Measurements from ENCODE around the gene RPL39L.
"Not testable (repeated sequence)": the region's sequence is repeated elsewhere in the genome, so short reads cannot be mapped to it uniquely, and the experiment has no call there.

Gene RPL39L

GRCh38 chr3:187136936-187137335 is 2.4 kb downstream of the RPL39L start:
- H3K79me2 ChIP-seq (ENCODE audit: control insufficient read depth, insufficient read depth, low read length), result no peaks in the 10 kb centered on the region
- H3K9ac ChIP-seq (ENCODE audit: low read length), result no peak overlapping the region
- H3K4me2 ChIP-seq (ENCODE audit: low read length), result no peak overlapping the region
- H3K79me1 ChIP-seq (ENCODE audit: low read length), result peaks cover 7% of the 10 kb centered on the region
- no peak overlapping the region for H4K5ac ChIP-seq (ENCODE audit: low read length)
- no peak overlapping the region for H3K4me3 ChIP-seq (ENCODE audit: low read length)
- WGBS (ENCODE audit: extremely low coverage, insufficient coverage, low lambda C conversion rate), result no CpG with 5 or more reads among the region's 4 CpGs
- H3K27ac ChIP-seq (ENCODE audit: low read depth, low read length), result no peak overlapping the region
- no peaks in the 10 kb centered on the region for H3K36me3 ChIP-seq (ENCODE audit: control insufficient read depth, insufficient read depth, low read length)
- H2AK5ac ChIP-seq (ENCODE audit: low read length), result no peak overlapping the region
- H2BK15ac ChIP-seq (replicated peaks; ENCODE audit: low read depth), result no peak overlapping the region
- no peak overlapping the region for H3K4ac ChIP-seq (ENCODE audit: low read depth, low read length)
- H3K27me3 ChIP-seq (ENCODE audit: insufficient read depth, low read length, poor library complexity), result no peaks in the 10 kb centered on the region
- H3K23ac ChIP-seq (ENCODE audit: low read length), result no peak overlapping the region
- DNase-seq, result no peak
- H2BK120ac ChIP-seq (ENCODE audit: low read depth, low read length), result no peak overlapping the region
- peaks cover 3% of the 10 kb centered on the region for H3K4me1 ChIP-seq (ENCODE audit: control insufficient read depth, low read depth, low read length)
- H3K18ac ChIP-seq (ENCODE audit: low read length), result no peak overlapping the region
- no peak overlapping the region for H3K56ac ChIP-seq (ENCODE audit: low read length)
- no peak overlapping the region for H2BK5ac ChIP-seq (ENCODE audit: low read length)
- H4K8ac ChIP-seq (ENCODE audit: low read depth, low read length), result no peak overlapping the region

GRCh38 chr3:187136337-187136736 is 3.0 kb downstream of the RPL39L start:
- H3K23ac ChIP-seq (ENCODE audit: low read length), result no peak overlapping the region
- H3K18ac ChIP-seq (ENCODE audit: low read length), result no peak overlapping the region
- no peak for DNase-seq
- H3K79me1 ChIP-seq (ENCODE audit: low read length), result peaks cover 7% of the 10 kb centered on the region
- H2BK15ac ChIP-seq (replicated peaks; ENCODE audit: low read depth), result no peak overlapping the region
- H2AK5ac ChIP-seq (ENCODE audit: low read length), result no peak overlapping the region
- no peak overlapping the region for H3K27ac ChIP-seq (ENCODE audit: low read depth, low read length)
- H2BK5ac ChIP-seq (ENCODE audit: low read length), result no peak overlapping the region
- H3K9ac ChIP-seq (ENCODE audit: low read length), result no peak overlapping the region
- peaks cover 3% of the 10 kb centered on the region for H3K4me1 ChIP-seq (ENCODE audit: control insufficient read depth, low read depth, low read length)
- H3K4ac ChIP-seq (ENCODE audit: low read depth, low read length), result no peak overlapping the region
- H3K36me3 ChIP-seq (ENCODE audit: control insufficient read depth, insufficient read depth, low read length), result no peaks in the 10 kb centered on the region
- no peak overlapping the region for H4K5ac ChIP-seq (ENCODE audit: low read length)
- no peaks in the 10 kb centered on the region for H3K79me2 ChIP-seq (ENCODE audit: control insufficient read depth, insufficient read depth, low read length)
- H3K4me3 ChIP-seq (ENCODE audit: low read length), result no peak overlapping the region
- no peak overlapping the region for H3K4me2 ChIP-seq (ENCODE audit: low read length)
- no peaks in the 10 kb centered on the region for H3K27me3 ChIP-seq (ENCODE audit: insufficient read depth, low read length, poor library complexity)
- no peak overlapping the region for H2BK120ac ChIP-seq (ENCODE audit: low read depth, low read length)
- H3K56ac ChIP-seq (ENCODE audit: low read length), result no peak overlapping the region
- WGBS (ENCODE audit: extremely low coverage, insufficient coverage, low lambda C conversion rate), result no CpG with 5 or more reads among the region's 1 CpG
- no peak overlapping the region for H4K8ac ChIP-seq (ENCODE audit: low read depth, low read length)

DNA sequence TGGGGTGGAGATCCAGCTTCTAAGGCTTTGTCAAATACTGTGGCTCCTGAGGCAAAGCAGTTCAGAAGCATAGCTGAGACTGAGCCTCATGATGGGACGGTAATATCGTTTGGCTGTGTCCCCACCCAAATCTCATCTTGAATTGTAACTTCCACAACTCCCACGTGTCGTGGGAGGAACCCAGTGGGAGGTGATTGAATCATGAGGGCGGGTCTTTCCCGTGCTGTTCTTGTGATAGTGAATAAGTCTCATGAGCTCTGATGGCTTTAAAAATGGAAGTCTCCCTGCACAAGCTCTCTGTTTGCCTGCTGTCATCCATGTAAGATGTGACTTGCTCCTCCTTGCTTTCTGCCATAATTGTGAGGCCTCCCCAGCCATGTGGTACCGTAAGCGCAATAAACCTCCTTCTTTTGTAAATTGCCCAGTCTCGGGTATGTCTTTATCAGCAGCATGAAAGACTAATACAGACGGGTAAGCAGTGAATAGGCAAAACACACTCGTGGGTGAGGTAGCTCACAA is 4.1 kb downstream of the RPL39L start:
- H3K27me3 ChIP-seq (ENCODE audit: insufficient read depth, low read length, poor library complexity); H3K27ac ChIP-seq (ENCODE audit: low read depth, low read length); H3K23ac ChIP-seq (ENCODE audit: low read length); H3K4ac ChIP-seq (ENCODE audit: low read depth, low read length); H2AK5ac ChIP-seq (ENCODE audit: low read length); DNase-seq; H3K79me1 ChIP-seq (ENCODE audit: low read length); H4K8ac ChIP-seq (ENCODE audit: low read depth, low read length); H3K4me1 ChIP-seq (ENCODE audit: control insufficient read depth, low read depth, low read length); H3K56ac ChIP-seq (ENCODE audit: low read length); H2BK15ac ChIP-seq (replicated peaks; ENCODE audit: low read depth); H2BK5ac ChIP-seq (ENCODE audit: low read length); H3K4me2 ChIP-seq (ENCODE audit: low read length); H3K18ac ChIP-seq (ENCODE audit: low read length); H3K36me3 ChIP-seq (ENCODE audit: control insufficient read depth, insufficient read depth, low read length); H3K79me2 ChIP-seq (ENCODE audit: control insufficient read depth, insufficient read depth, low read length); H3K4me3 ChIP-seq (ENCODE audit: low read length); H2BK120ac ChIP-seq (ENCODE audit: low read depth, low read length); H3K9ac ChIP-seq (ENCODE audit: low read length); H4K5ac ChIP-seq (ENCODE audit: low read length): not testable (repeated sequence)
- no CpG with 5 or more reads among the region's 11 CpGs for WGBS (ENCODE audit: extremely low coverage, insufficient coverage, low lambda C conversion rate)

DNA sequence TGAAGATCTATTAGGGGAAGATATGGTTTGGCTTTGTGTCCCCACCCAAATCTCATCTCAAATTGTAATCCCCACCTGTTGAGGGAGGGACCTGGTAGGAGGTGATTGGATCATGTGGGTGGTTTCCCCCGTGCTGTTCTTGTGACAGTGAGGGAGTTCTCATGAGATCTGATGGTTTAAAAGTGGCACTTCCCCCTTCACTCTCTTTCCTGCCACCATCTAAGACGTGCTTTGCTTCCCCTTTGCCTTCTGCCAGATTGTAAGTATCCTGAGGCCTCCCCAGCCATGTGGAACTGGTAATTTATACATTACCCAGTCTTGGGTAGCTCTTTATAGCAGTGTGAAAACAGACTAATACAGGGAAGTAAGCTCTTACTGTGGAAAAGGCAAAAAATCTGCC is 6.1 kb downstream of the RPL39L start:
- H3K56ac ChIP-seq (ENCODE audit: low read length); H3K9ac ChIP-seq (ENCODE audit: low read length); H3K27ac ChIP-seq (ENCODE audit: low read depth, low read length); H3K4me1 ChIP-seq (ENCODE audit: control insufficient read depth, low read depth, low read length); H2BK5ac ChIP-seq (ENCODE audit: low read length); H3K4ac ChIP-seq (ENCODE audit: low read depth, low read length); H3K4me3 ChIP-seq (ENCODE audit: low read length); H3K36me3 ChIP-seq (ENCODE audit: control insufficient read depth, insufficient read depth, low read length); H2BK15ac ChIP-seq (replicated peaks; ENCODE audit: low read depth); H3K79me2 ChIP-seq (ENCODE audit: control insufficient read depth, insufficient read depth, low read length); DNase-seq; H4K8ac ChIP-seq (ENCODE audit: low read depth, low read length); H3K23ac ChIP-seq (ENCODE audit: low read length); H2BK120ac ChIP-seq (ENCODE audit: low read depth, low read length); H3K27me3 ChIP-seq (ENCODE audit: insufficient read depth, low read length, poor library complexity); H3K4me2 ChIP-seq (ENCODE audit: low read length); H3K18ac ChIP-seq (ENCODE audit: low read length); H4K5ac ChIP-seq (ENCODE audit: low read length); H2AK5ac ChIP-seq (ENCODE audit: low read length): not testable (repeated sequence)
- peaks cover 12% of the 10 kb centered on the region for H3K79me1 ChIP-seq (ENCODE audit: low read length)
- no CpG with 5 or more reads among the region's 2 CpGs for WGBS (ENCODE audit: extremely low coverage, insufficient coverage, low lambda C conversion rate)

DNA sequence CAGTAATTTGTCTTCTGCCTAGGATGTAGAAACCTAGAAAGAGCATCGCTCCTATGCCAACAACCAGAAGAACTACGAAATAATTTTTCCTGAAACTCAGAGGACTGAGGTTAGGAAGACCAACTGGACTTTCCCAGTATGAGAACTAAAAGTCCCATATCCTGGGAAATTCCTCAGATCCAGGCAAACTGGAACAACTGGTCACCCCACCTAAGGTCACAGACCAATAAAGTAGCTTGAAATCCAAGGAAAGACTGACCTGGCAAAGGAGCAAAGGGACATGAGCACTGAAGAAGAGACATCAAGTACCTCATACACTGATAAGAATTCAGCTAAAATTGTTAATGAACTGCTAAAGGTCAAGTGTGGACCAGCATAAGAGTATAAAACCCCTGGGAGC is 6.6 kb downstream of the RPL39L start:
- Histone ChIP-seq H2AK5ac (ENCODE audit: low read length) (no peak overlapping the region), H3K36me3 (ENCODE audit: control insufficient read depth, insufficient read depth, low read length) (no peaks in the 10 kb centered on the region), H4K8ac (ENCODE audit: low read depth, low read length) (no peak overlapping the region), H3K23ac (ENCODE audit: low read length) (no peak overlapping the region), H2BK120ac (ENCODE audit: low read depth, low read length) (no peak overlapping the region), H3K4ac (ENCODE audit: low read depth, low read length) (no peak overlapping the region), H2BK15ac (replicated peaks; ENCODE audit: low read depth) (no peak overlapping the region), H3K27me3 (ENCODE audit: insufficient read depth, low read length, poor library complexity) (no peaks in the 10 kb centered on the region), H3K4me3 (ENCODE audit: low read length) (no peak overlapping the region), H3K4me1 (ENCODE audit: control insufficient read depth, low read depth, low read length) (no peaks in the 10 kb centered on the region), H3K4me2 (ENCODE audit: low read length) (no peak overlapping the region), H2BK5ac (ENCODE audit: low read length) (no peak overlapping the region), H3K9ac (ENCODE audit: low read length) (no peak overlapping the region), H4K5ac (ENCODE audit: low read length) (no peak overlapping the region), H3K27ac (ENCODE audit: low read depth, low read length) (no peak overlapping the region), H3K56ac (ENCODE audit: low read length) (no peak overlapping the region), H3K79me1 (ENCODE audit: low read length) (peaks cover 11% of the 10 kb centered on the region), H3K79me2 (ENCODE audit: control insufficient read depth, insufficient read depth, low read length) (peaks cover 3% of the 10 kb centered on the region), H3K18ac (ENCODE audit: low read length) (no peak overlapping the region)
- DNase-seq, result no peak
- WGBS (ENCODE audit: extremely low coverage, insufficient coverage, low lambda C conversion rate), result no CpG with 5 or more reads among the region's 2 CpGs

DNA sequence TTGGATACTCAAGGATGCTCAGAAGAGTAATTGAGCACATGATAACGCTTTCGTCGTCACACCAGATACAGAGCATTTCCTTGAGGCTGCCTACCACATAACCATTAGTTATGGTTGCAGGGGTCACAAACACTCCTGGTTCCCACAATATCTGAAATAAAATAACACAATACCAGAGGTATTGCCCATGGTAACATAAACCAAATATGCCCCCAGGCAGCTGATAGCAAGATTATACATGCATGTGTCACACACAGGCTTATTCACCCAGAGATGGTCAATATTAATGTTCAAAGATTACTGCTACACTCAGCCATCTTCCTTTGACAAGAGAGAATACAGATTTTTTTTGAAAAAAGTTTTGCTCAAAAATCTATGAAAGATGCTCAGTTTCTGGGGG is 7.3 kb downstream of the RPL39L start:
- H4K8ac ChIP-seq (ENCODE audit: low read depth, low read length), result no peak overlapping the region
- H3K9ac ChIP-seq (ENCODE audit: low read length), result no peak overlapping the region
- H2AK5ac ChIP-seq (ENCODE audit: low read length), result no peak overlapping the region
- H2BK5ac ChIP-seq (ENCODE audit: low read length), result no peak overlapping the region
- H2BK120ac ChIP-seq (ENCODE audit: low read depth, low read length), result no peak overlapping the region
- H3K56ac ChIP-seq (ENCODE audit: low read length), result no peak overlapping the region
- no peaks in the 10 kb centered on the region for H3K27me3 ChIP-seq (ENCODE audit: insufficient read depth, low read length, poor library complexity)
- no peak overlapping the region for H3K27ac ChIP-seq (ENCODE audit: low read depth, low read length)
- H3K36me3 ChIP-seq (ENCODE audit: control insufficient read depth, insufficient read depth, low read length), result no peaks in the 10 kb centered on the region
- no peaks in the 10 kb centered on the region for H3K4me1 ChIP-seq (ENCODE audit: control insufficient read depth, low read depth, low read length)
- no peak overlapping the region for H3K4me3 ChIP-seq (ENCODE audit: low read length)
- H3K79me2 ChIP-seq (ENCODE audit: control insufficient read depth, insufficient read depth, low read length), result peaks cover 3% of the 10 kb centered on the region
- WGBS (ENCODE audit: extremely low coverage, insufficient coverage, low lambda C conversion rate), result no CpG with 5 or more reads among the region's 3 CpGs
- H3K23ac ChIP-seq (ENCODE audit: low read length), result no peak overlapping the region
- no peak for DNase-seq
- no peak overlapping the region for H4K5ac ChIP-seq (ENCODE audit: low read length)
- H3K4ac ChIP-seq (ENCODE audit: low read depth, low read length), result no peak overlapping the region
- no peak overlapping the region for H3K4me2 ChIP-seq (ENCODE audit: low read length)
- H3K18ac ChIP-seq (ENCODE audit: low read length), result no peak overlapping the region
- peaks cover 11% of the 10 kb centered on the region for H3K79me1 ChIP-seq (ENCODE audit: low read length)
- no peak overlapping the region for H2BK15ac ChIP-seq (replicated peaks; ENCODE audit: low read depth)
